ENCODE measurements around the gene CLEC5A.
A peak's percentile ranks its signal among the peaks of the same experiment; 100 is the strongest.

Gene CLEC5A

DNA sequence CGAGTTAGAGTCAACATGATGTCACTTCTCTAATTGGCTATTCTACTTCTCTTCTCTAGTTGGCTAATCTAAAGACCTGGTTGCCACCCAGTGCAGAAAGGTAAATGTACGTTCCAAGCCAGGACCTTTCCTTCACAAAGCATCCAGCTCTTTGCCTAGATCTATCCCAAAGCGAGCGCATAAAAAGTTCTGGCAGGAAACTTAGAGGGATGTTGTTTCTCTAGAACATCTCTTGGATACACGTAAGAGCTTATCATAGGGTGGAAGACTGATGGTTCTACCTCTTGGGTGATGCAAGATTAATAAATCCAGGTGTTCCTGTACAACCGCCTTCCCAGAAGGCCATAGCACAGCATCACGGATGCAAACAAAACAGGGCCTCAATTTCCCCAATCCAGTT lies 26.9 kb upstream of the CLEC5A start, which contains the start of gene TAS2R38:
TAS2R38 (minus strand) TSS at position 101 of the 400 bp plus-strand sequence; CDS start at position 17, 84 bp downstream.
- DNase-seq (ENCODE audit: low read depth in 2 of 2), result no peak
- TF ChIP-seq, protein P1, sequence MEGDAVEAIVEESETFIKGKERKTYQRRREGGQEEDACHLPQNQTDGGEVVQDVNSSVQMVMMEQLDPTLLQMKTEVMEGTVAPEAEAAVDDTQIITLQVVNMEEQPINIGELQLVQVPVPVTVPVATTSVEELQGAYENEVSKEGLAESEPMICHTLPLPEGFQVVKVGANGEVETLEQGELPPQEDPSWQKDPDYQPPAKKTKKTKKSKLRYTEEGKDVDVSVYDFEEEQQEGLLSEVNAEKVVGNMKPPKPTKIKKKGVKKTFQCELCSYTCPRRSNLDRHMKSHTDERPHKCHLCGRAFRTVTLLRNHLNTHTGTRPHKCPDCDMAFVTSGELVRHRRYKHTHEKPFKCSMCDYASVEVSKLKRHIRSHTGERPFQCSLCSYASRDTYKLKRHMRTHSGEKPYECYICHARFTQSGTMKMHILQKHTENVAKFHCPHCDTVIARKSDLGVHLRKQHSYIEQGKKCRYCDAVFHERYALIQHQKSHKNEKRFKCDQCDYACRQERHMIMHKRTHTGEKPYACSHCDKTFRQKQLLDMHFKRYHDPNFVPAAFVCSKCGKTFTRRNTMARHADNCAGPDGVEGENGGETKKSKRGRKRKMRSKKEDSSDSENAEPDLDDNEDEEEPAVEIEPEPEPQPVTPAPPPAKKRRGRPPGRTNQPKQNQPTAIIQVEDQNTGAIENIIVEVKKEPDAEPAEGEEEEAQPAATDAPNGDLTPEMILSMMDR (IDR thresholded peaks at IDR 0.05; ENCODE audit: low read depth, low read length), result no peak
- H3K4me3 ChIP-seq (replicated peaks in 1 of 2; ENCODE audit: low read depth in 2 of 2, low read length in 2 of 2), result no peak within 1 kb of the TSS

DNA sequence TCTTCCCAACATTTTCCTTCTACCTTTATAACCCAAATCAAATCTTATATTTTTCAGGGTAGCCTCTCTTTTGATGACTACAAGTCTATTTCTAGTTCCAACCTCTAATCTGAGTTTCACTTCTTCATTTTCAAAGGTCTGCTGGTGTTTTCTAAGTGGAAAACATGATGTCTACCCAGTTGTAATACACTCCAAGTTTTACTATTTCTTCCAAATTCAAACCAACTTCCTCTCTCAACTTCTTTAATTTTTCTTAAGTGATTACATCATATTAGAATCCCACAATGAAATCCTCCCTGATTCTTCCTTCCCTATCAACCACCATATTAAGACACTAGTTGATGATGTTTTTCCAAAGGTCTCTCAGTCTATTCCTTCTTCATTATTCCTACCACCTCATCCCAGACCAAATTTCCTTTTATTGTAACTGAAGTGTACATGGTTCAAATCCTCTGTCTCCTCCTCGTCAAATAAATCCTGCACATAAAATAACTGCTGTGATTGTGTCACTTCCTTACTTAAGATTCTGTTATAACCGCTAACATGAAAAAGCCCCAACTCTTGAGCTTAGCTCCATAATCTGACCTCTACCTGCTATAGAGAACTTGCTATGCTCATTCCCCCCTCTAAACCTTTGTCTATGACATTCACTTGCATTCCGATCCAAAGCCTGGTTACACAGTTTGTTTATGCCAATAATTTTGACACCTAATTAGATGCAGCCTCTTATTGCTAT lies 14.1 kb upstream of the CLEC5A start:
- TF ChIP-seq, protein P1 (IDR thresholded peaks at IDR 0.05; ENCODE audit: low read depth, low read length), result no peak
- DNase-seq (ENCODE audit: low read depth in 2 of 2), result no peak
- H3K4me3 ChIP-seq (replicated peaks in 1 of 2; ENCODE audit: low read depth in 2 of 2, low read length in 2 of 2), result no peak overlapping the region

DNA sequence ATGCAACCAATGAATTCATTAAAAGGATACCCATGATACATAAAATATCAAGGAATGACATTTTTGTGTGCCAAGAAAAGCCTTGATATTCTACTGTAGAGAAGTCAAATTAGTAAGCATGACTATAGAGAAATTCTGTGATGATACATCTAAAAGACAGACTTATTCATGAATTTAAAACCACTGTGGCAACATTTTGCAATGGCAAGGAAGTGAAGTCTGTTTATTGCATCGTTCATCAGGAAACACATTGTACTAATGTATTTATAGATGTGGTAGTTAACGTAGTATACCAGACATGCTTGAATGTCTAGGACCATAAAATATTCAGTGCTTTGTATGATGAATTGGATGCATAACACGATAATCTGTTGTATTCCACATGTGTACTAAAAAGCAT lies 9.3 kb upstream of the CLEC5A start:
- H3K4me3 ChIP-seq (replicated peaks in 1 of 2; ENCODE audit: low read depth in 2 of 2, low read length in 2 of 2), result no peak overlapping the region
- TF ChIP-seq, protein P1 (IDR thresholded peaks at IDR 0.05; ENCODE audit: low read depth, low read length), result no peak
- DNase-seq (ENCODE audit: low read depth in 2 of 2), result peak in 1 of 2 donors; percentile 88

DNA sequence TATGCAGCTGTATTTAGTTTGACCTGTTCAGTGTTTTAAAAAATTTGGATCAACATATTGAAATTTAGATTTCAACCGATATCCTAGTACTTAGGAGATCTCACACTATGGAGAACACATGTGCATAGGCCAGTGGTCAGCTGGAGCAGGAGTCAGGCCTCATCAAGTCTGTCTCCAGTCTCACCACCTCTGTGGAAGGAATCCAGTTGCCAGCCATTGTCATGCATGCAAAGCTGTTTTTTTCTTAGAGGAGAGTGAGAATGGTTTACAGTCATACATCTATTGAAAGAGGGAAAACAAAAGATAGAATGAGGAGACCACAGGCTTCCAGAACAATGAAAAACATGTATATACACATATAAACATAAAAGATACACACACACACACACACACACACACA lies 7.6 kb upstream of the CLEC5A start:
- no peak overlapping the region for H3K4me3 ChIP-seq (replicated peaks in 1 of 2; ENCODE audit: low read depth in 2 of 2, low read length in 2 of 2)
- no peak for DNase-seq (ENCODE audit: low read depth in 2 of 2)
- TF ChIP-seq, protein P1 (IDR thresholded peaks at IDR 0.05; ENCODE audit: low read depth, low read length), result no peak

DNA sequence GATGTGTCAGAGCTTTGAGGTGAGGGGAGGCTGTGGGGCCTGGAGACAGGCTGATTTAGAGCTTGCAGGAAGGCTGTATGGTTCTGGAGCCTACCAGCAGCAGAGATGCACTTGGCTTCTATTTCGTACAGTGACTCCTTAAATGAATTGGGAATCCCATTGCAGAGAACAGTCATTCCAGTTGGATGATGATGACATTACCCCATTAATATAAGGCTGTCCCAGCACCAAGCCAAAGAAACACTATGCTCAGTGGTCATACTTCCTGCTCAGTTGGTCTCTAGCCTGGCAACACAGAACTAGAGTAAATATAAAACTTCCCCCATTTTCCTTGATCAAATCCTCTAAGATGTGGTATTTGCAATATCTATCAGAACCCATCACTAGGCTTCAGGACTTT lies 5.7 kb upstream of the CLEC5A start:
- TF ChIP-seq, protein P1 (IDR thresholded peaks at IDR 0.05; ENCODE audit: low read depth, low read length), result no peak
- no peak overlapping the region for H3K4me3 ChIP-seq (replicated peaks in 1 of 2; ENCODE audit: low read depth in 2 of 2, low read length in 2 of 2)
- no peak for DNase-seq (ENCODE audit: low read depth in 2 of 2)

DNA sequence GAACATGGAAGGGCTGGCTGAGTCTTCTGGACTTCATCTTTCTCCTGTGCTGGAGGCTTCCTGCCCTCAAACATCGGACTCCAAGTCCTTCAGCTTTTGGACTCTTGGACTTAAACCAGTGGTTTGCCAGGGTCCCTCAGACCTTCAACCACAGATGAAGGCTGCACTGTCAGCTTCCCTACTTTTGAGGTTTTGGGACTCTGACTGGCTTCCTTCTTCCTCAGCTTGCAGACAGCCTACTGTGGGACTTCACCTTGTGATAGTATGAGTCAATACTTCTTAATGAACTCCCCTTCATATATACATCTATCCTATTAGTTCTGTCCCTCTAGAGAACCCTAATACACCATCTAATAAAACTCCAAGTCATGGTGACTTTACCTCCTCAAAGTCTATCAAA lies 4.0 kb upstream of the CLEC5A start:
- no peak for DNase-seq (ENCODE audit: low read depth in 2 of 2)

More for the DNA sequence above, 4.0 kb upstream of the CLEC5A start:
- no peak overlapping the region for H3K4me3 ChIP-seq (replicated peaks in 1 of 2; ENCODE audit: low read depth in 2 of 2, low read length in 2 of 2)
- TF ChIP-seq, protein P1 (IDR thresholded peaks at IDR 0.05; ENCODE audit: low read depth, low read length), result no peak
